ENCODE measurements around the gene GYPA. TPM values are rescaled to one million over a fixed set of nuclear protein-coding genes. Genes with fewer than 3 reads are reported as not detected.
"Not testable (repeated sequence)": the region's sequence is repeated elsewhere in the genome, so short reads cannot be mapped to it uniquely, and the experiment has no call there.

GYPA gene
- total RNA-seq, 1 donor from 2014 or later: 0.48 TPM

DNA sequence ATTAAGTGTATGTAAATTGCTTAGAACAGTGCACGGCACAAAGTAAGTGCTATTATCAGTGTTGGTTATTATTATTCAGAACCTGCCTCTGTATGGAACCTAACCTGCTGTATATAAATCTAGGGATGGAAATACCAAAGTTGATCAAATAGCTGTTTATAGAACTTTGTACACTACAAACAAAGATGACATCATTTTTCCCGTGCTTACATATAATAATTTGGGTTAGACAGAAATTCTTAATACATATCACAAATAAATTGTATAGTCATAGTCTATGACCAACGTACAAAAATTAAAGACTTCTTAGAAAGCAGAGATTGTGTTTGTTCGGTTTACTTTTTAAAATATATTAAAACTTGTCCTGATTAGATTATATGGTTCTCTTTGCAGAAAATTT is 4.3 kb downstream of the GYPA start:
- DNase-seq (ENCODE audit: low spot score); intact Hi-C loops (cut with DNase I): not testable (repeated sequence)

DNA sequence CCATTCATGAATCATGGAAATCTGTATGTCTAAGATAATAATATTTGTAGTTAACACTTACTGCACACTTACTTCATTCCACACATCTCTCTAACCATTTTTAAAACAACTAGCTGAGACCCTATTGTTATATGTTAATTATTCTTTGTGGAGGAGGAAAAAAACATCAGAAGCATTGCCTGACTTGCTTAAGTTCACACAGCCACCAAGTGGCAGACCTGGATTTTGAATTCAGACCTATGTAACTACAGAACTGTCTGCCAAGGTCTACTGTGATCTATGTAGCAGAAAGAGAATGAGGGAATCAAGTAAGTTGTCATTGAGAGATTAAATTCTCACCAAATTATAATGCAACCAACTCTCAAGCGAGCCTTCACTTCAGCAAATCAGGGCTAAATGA is 10.4 kb downstream of the GYPA start:
- intact Hi-C loops (cut with DNase I); DNase-seq (ENCODE audit: low spot score): not testable (repeated sequence)

DNA sequence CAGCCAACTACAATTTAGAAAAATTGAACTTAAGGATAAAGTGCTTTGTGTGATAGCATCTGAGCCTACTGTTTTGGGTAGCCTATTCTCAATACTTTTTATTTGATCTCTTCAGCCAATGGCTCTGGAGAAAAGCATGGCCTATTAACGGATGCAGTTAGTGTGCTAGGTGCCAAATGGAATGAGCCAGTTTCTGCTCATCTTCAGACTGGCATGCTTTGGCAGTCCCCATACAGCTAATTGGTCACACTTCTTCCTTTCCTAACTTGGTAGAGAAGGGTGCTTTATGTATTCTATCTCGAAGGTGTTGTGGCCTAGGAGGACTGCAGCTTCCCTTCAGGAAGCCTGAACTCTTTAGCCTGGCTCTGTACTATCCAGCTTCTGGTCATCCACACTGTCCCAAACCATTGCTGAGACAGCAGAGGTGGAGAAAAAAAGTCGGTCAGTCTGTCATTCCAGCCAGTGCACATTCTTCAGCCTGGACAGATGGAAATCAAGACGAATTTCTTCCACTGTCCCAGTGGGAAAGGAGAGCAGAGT is 11.1 kb downstream of the GYPA start:
- DNase-seq (ENCODE audit: low spot score); intact Hi-C loops (cut with DNase I): not testable (repeated sequence)

DNA sequence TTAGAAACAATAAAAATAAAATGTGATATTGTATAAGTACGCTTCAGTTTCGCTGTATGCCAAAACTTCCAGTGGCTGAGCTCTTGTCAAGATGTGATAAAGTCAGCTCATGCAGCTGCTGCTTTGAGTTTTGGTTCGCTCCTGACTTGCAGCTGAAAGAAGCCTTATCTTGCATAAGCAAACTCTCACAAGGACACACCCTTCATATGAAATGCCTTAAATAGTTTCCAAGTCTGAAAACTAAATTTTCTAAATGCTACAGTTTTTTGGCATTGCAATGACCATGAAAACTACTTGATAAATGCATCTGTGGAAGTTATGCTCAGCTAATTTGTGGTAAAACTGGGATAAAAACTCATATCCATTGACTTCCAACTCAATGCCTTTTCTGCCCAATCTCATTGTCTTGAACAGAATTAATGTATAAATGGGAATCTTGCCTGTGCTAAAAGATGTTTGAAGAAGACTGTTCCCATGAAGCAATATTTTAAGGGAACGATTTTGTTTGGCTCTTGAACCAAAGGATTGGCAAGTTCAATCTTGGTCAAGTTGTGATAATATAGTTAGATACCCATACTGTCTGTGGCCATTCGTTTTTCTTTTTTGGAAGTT is 11.7 kb downstream of the GYPA start:
- intact Hi-C loops (cut with DNase I): not testable (repeated sequence)

DNA sequence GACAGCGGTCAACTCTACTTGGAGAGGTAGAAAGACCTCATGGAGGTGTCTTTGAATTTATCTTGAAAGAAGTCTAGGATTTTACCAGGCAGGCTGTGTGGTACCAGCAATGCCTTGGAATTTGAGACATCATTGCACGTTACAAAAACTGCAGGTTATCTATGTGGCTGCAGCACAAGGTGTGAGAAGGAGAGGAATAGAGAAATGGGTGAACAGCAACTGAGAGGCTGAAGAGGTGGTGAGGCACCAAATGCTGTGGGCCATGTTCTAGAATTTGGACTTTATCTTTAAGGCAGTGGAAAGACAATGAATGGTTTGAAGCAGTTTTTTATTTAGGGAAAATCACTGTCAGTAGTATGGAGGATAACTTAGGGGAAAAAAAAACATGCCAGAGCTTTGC is 15.4 kb downstream of the GYPA start:
- intact Hi-C loops (cut with DNase I); DNase-seq (ENCODE audit: low spot score): not testable (repeated sequence)

More for the DNA sequence above, 11.7 kb downstream of the GYPA start:
- not testable (repeated sequence) for DNase-seq (ENCODE audit: low spot score)

DNA sequence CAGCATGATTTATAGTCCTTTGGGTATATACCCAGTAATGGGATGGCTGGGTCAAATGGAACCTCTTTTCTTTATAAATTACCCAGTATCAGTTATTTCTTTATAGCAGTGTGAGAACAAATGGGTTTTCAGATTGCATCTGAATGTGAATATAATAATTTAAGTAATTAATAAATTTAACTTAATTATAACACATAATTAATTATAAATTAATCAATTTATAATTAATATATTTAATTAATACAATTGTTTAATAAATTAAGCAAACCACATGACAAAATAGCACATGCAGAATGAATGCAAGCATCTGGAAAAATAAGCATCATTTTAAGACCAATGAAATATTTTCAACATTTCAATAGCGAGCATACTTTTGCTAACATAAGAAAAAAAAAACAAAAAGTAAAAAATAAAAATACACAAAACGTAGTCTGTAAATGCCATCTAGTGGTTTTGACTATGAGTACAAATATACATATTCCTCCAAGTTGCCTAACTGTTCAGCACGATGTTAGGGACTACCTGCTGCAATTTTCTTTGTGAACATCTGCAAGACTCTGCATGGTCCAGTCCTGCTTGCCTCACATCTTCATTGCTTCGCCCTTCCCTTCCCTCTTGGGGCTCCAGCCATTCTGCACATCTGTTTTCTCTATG is 16.4 kb downstream of the GYPA start:
- intact Hi-C loops (cut with DNase I); DNase-seq (ENCODE audit: low spot score): not testable (repeated sequence)

DNA sequence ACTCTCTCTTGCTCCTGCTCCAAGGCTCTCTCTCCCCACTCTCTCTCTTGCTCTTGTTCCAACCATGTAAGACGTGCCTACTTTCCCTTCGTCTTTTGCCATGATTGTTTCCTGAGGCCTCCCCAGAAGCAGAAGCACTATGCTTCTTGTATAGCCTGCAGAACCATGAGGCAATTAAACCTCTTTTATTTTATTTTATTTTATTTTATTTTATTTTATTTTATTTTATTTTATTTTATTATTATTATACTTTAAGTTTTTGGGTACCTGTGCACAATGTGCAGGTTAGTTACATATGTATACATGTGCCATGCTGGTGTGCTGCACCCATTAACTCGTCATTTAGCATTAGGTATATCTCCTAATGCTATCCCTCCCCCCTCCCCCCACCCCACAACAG is 17.2 kb downstream of the GYPA start:
- intact Hi-C loops (cut with DNase I); DNase-seq (ENCODE audit: low spot score): not testable (repeated sequence)

DNA sequence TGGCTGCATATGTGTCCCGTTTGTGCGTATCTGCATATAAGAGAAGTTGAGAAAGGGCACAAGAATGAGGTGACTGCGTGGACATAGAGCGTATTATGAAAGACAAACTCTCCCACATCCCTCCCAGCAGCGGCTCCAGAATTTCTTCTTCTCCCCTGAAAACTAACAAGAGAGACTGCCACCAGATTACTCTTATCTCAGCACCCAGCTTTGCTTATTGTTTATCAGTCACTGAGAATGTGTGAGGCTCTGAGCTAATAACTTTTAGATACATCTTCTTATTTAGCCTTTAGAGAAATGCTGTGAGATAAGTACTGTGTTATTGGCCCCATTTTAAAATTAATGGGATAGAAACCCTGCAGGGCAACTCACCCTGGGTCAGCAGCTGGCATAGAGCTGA is 20.8 kb downstream of the GYPA start:
- DNase-seq (ENCODE audit: low spot score); intact Hi-C loops (cut with DNase I): not testable (repeated sequence)

DNA sequence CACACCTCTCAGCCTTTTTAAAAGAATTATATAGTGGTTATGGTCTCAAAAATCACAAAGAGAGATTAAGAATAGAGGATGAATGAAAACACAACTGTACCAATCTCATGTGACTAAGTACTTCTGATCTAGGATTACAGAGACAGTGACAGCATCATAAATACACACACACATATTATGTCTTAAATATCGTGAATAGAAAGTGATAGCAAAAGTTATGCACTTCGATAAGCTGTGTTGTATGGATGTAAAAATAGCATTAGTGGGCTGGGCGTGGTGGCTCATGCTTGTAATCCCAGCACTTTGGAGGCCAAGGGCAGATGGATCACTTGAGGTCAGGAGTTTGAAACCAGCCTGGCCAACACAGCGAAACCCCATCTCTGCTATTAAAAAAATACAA is 25.0 kb downstream of the GYPA start:
- no peak for DNase-seq (ENCODE audit: low spot score)
- intact Hi-C loops (cut with DNase I): no loop called here

DNA sequence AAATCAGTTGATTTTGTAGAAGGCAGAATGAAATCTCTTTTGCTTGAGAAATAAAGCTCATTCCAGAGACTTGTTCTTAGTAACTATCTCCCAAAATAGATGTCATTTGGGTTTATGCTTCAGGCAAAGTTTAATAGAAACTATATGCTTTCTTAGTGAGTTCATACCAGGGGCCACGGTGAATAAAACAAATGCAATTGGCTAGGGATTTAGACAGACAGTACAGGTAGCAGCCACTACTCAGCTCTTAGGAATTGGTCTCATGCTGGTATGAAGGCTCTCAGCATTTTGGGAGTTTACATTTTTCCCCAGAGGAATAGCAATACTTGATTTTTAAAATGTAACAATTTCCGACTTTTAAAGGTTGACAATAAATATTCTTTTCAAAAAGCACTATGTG is 27.0 kb downstream of the GYPA start:
- intact Hi-C loops (cut with DNase I): no loop called here
- no peak for DNase-seq (ENCODE audit: low spot score)

DNA sequence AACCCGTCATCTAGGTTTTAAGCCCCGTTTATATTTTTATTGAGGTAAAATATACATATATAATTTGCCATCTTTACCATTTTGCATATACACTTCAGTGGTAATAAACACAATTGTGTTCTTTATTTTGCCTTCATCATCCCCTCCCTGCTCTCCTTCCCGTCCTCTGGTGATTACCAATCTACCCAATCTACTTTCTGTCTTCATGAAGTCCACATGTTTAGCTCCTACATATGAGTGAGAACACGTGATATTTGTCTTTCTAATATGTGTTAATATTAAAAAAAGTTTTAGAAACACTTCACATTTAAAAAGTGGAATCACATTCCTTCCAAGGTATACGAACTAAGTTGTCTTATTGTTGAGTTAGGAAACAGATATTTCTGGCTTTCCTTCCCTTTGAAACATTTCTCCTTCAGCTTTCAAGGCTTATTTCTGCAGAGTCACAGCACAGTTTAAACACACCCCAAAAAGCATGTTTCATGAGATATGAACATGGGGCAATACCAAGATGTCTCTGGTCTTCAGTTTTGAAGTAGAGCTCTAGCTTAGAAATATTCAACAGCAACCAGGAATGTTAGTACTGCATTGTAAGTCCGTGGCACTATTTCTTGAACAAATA is 35.9 kb downstream of the GYPA start:
- no peak for DNase-seq (ENCODE audit: low spot score)
- intact Hi-C loops (cut with DNase I): no loop called here

DNA sequence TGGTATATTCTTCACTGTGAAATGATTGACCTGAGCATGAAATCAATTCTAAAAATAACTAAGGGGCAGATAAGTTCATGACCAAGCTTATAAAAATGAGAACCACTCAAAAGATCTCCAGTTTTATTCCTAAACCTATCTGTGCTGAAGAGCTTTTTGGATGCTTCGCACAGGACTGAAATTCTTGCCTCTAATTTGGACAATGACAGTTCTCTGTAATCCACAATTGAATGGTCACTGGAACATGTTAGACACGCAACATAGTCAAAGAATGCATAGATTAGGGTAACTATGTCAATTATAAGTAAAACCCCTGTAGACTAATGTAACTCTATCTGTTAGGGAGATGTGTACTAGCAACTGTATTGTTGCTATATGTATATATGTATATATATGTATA is 42.7 kb downstream of the GYPA start:
- DNase-seq (ENCODE audit: low spot score): not testable (repeated sequence)
- intact Hi-C loops (cut with DNase I): loop anchor here (10.0 kb wide), 1 partner anchor 223 kb away; no protein-coding TSS in a partner anchor

DNA sequence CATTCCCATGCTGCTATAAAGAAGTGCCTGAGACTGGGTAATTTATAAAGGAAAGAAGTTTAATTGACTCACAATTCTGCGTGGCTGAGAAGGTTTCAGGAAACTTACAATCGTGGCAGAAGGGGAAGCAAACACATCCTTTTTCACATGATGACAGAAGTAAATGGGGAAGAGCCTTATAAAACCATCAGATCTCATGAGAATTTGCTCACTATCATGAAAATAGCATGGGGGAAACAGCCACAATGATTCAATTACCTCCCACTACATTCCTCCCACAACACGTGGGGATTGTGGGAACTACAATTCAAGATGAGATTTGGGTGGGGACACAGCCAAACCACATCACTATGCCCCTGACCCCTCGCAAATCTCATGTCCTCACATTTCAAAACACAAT is 46.5 kb downstream of the GYPA start:
- intact Hi-C loops (cut with DNase I): loop anchor here (10.0 kb wide), 1 partner anchor 219 kb away; no protein-coding TSS in a partner anchor
- not testable (repeated sequence) for DNase-seq (ENCODE audit: low spot score)

DNA sequence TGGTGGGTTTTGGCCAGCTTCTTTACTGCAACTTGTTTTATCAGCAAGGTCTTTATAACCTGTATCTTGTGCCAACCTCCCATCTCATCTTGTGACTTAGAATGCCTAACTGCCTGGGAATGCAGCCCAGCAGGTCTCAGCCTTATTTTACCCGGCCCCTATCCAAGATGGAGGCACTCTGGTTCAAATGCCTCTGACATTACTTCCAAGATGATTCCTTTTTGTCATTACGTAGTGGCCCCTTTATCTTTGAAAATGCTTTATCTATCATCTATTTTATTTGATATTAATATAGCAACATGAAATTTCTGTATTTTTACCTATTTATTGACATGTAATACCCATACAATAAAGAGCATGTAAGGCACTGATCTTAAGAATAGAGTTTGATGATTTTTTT is 49.3 kb downstream of the GYPA start:
- not testable (repeated sequence) for DNase-seq (ENCODE audit: low spot score)
- intact Hi-C loops (cut with DNase I): loop anchor here (10.0 kb wide), 1 partner anchor 216 kb away; no protein-coding TSS in a partner anchor

DNA sequence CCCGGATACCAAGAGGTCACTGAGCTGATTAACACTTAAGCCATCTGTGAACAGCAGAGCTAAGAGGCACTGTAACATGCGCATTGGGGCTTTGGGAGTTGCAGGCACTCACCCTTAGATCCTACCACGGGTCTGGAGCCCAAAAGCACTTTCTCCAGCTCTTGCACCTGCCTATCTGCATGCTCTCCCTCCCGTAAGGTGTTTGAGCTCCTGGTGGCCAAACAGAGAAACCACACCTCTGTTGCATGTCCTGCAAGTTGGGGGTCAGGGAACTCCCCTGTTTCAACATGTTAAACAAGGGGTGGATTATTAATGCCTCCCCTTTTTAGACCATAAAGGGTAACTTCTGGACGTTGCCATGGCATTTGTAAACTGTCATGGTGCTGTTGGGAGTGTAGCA is 49.8 kb downstream of the GYPA start:
- intact Hi-C loops (cut with DNase I): loop anchor here (10.0 kb wide), 1 partner anchor 216 kb away; no protein-coding TSS in a partner anchor
- no peak for DNase-seq (ENCODE audit: low spot score)

DNA sequence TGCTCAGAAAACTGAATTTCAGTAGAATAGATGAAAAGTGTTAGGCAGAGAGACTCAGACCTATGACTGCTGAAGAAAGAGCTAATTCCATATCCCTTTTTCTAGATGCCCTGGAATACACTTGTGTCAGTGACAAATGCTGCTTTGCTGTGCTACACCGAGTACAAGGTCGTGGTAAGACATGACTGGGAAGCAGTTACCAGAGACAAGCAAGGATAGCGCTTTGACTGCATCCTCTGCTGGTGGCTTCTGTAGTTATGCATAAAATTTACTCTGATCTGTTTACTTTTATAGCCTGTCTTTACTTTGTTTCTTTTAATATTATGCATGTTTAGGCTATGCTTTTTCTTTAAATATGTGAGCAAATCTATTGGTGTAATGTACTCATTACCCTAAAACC is 58.5 kb downstream of the GYPA start:
- DNase-seq (ENCODE audit: low spot score); intact Hi-C loops (cut with DNase I): not testable (repeated sequence)

DNA sequence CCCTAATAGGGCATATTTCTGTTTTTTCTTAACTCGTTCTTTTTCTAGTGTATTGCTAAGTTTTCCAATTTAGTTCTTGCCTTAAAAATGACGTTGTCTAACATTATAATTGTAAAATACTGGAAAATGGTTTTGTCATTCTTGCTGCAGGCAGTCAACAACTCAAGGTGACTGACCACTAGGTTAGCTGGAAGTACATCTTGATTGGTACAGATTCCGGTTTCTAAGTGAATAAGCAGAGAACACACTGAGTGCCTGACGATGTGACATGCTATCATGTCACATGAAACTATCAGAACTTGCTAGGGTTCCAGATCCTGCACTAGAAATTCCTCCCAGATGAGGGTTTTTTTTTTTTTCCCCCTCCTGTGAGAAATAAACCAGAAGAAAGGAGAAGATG is 60.4 kb downstream of the GYPA start:
- intact Hi-C loops (cut with DNase I); DNase-seq (ENCODE audit: low spot score): not testable (repeated sequence)

DNA sequence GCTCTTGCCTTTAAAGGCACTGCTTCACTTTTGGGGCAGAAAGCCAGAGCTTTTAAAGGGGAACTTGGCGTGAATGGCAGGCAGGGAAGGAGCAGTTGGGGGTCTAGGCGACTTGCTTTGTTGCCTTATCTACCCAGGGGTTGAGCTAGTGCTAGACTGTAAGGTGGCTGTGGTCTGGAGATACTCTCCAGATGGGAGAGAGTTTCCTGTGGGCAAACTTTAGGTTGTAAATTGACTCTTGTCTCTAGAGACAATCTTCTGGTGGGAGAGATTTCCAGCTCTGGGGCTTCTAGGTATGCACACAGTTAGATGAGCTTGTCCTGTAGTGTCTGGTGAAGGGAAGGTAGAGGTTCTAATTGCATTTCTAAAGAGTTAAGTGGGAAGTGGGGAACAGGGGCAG is 61.8 kb downstream of the GYPA start:
- intact Hi-C loops (cut with DNase I); DNase-seq (ENCODE audit: low spot score): not testable (repeated sequence)

DNA sequence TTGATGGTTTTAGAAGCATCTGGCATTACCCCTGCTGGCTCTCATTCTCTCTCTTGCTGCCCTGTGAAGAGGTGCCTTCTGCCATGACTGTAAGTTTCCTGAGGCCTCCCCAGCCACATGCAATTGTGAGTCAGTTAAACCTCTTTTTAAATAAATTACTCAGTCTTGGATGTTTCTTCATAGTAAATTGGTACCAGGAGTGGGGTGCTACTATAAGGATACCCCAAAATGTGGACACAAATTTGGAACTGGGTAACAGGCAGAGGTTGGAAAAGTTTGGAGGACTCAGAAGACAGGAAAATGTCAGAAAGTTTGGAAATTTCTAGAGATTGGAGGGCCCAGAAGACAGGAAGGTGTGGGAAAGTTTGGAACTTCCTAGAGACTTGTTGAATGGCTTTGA is 79.0 kb downstream of the GYPA start:
- intact Hi-C loops (cut with DNase I); DNase-seq (ENCODE audit: low spot score): not testable (repeated sequence)

DNA sequence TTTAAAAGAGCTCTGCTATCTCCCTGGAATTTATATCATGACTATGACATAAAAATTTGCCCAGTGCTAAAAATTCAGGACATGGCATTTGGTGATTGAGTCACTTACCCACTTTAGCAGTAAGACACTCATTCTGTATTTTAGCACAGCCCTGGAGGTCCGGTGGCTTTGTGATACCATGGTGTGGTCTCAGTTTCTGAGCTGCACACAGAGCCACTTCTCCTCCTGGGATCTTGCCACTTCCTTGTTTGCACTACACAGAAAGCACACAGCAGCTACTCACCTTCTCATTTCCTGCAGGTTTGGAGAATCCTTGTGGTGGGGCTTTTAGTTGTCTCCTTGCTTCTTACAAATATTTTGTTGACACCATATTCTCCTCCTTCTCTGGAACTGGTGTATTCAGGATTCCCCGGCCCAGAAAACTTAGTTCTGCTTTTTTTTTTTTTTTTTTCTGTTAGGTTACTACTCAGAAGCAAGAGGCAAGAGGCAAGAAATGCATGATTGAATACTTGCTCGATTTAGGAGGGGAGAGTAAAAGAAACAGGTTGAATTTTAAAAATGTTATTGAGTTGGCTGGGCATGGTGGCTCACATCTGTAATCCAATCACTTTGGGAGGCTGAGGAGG is 80.2 kb downstream of the GYPA start:
- intact Hi-C loops (cut with DNase I); DNase-seq (ENCODE audit: low spot score): not testable (repeated sequence)
